ENCODE measurements around the gene ANXA11. TPM values are rescaled to one million over a fixed set of nuclear protein-coding genes. Genes with fewer than 3 reads are reported as not detected.

Gene ANXA11
- total RNA-seq, 4 donors from 2014 or later: 134 to 247 (median 219) TPM

GRCh38 chr10:80126876-80127275, 78.5 kb downstream of the ANXA11 start:
- no peaks in the 10 kb centered on the region for H3K4me1 ChIP-seq
- intact Hi-C loops (cut with DNase I; ENCODE audit: low total_unique reads): no loop called here
- peaks cover 12% of the 10 kb centered on the region for H3K27me3 ChIP-seq
- in situ Hi-C loops (cut with MboI; ENCODE audit: low pct_ligation_motif_present in 1 of 4, low pct_unique_long_range_greater_than_20kb in 1 of 4, low sequenced_read_pairs in 3 of 4): no loop called here
- no peak for DNase-seq
- no peak overlapping the region for H3K27ac ChIP-seq
- H3K9me3 ChIP-seq: no peaks in the 10 kb centered on the region
- no peak overlapping the region for H3K4me3 ChIP-seq
- TF ChIP-seq POLR2A (IDR thresholded peaks at IDR 0.05) (no peak), EP300 (IDR thresholded peaks at IDR 0.05; ENCODE audit: low read depth) (no peak), POLR2AphosphoS5 (IDR thresholded peaks at IDR 0.05) (no peak), CTCF (IDR thresholded peaks at IDR 0.05) (no peak)
- 44 to 50% methylated on average over 1 to 4 of the region's 4 CpGs for WGBS, 2 donors (ENCODE audit: low coverage in 1 of 2)
- H3K36me3 ChIP-seq: no peaks in the 10 kb centered on the region

- in situ Hi-C loops (cut with MboI; ENCODE audit: low pct_ligation_motif_present in 1 of 4, low pct_unique_long_range_greater_than_20kb in 1 of 4, low sequenced_read_pairs in 3 of 4) (loop anchor here in 1 of 4 donors (25.0 kb wide), 1 partner anchor 110 kb away; no protein-coding TSS in a partner anchor), intact Hi-C loops (cut with DNase I; ENCODE audit: low total_unique reads) (no loop called here)
- no peaks in the 10 kb centered on the region for H3K9me3 ChIP-seq
- no peaks in the 10 kb centered on the region for H3K27me3 ChIP-seq
- H3K27ac ChIP-seq: no peak overlapping the region
- H3K4me1 ChIP-seq: no peaks in the 10 kb centered on the region
- H3K4me3 ChIP-seq: no peak overlapping the region
- no peaks in the 10 kb centered on the region for H3K36me3 ChIP-seq
- WGBS, 2 donors (ENCODE audit: low coverage in 1 of 2): 67 to 69% methylated on average over 1 to 2 of the region's 2 CpGs
- no peak for DNase-seq
- TF ChIP-seq CTCF (IDR thresholded peaks at IDR 0.05) (no peak), POLR2AphosphoS5 (IDR thresholded peaks at IDR 0.05) (no peak), EP300 (IDR thresholded peaks at IDR 0.05; ENCODE audit: low read depth) (no peak), POLR2A (IDR thresholded peaks at IDR 0.05) (no peak)
Measured at GRCh38 chr10:80122746-80123145, 82.6 kb downstream of the ANXA11 start.

- TF ChIP-seq EP300 (IDR thresholded peaks at IDR 0.05; ENCODE audit: low read depth) (no peak), POLR2AphosphoS5 (IDR thresholded peaks at IDR 0.05) (no peak), POLR2A (IDR thresholded peaks at IDR 0.05) (no peak)
- H3K27ac ChIP-seq: no peak overlapping the region
Measured at GRCh38 chr10:80122110-80122710, 83.1 kb downstream of the ANXA11 start.

GRCh38 chr10:80118669-80119068, 86.7 kb downstream of the ANXA11 start:
- Histone ChIP-seq H3K9me3 (no peaks in the 10 kb centered on the region), H3K4me1 (no peaks in the 10 kb centered on the region), H3K27me3 (no peaks in the 10 kb centered on the region), H3K4me3 (no peak overlapping the region), H3K27ac (no peak overlapping the region), H3K36me3 (no peaks in the 10 kb centered on the region)
- 87 to 88% methylated on average over 2 to 4 of the region's 4 CpGs for WGBS, 2 donors (ENCODE audit: low coverage in 1 of 2)
- TF ChIP-seq EP300 (IDR thresholded peaks at IDR 0.05; ENCODE audit: low read depth): no peak
- no peak for TF ChIP-seq POLR2A (IDR thresholded peaks at IDR 0.05)
- TF ChIP-seq POLR2AphosphoS5 (IDR thresholded peaks at IDR 0.05): no peak
- no peak for TF ChIP-seq CTCF (IDR thresholded peaks at IDR 0.05)
- no peak for DNase-seq
- in situ Hi-C loops (cut with MboI; ENCODE audit: low pct_ligation_motif_present in 1 of 4, low pct_unique_long_range_greater_than_20kb in 1 of 4, low sequenced_read_pairs in 3 of 4) (loop anchor here in 1 of 4 donors (25.0 kb wide), 1 partner anchor 106 kb away; no protein-coding TSS in a partner anchor), intact Hi-C loops (cut with DNase I; ENCODE audit: low total_unique reads) (no loop called here)

More at GRCh38 chr10:80122110-80122710, 83.1 kb downstream of the ANXA11 start:
- no peaks in the 10 kb centered on the region for H3K36me3 ChIP-seq
- DNase-seq: no peak
- intact Hi-C loops (cut with DNase I; ENCODE audit: low total_unique reads) (no loop called here), in situ Hi-C loops (cut with MboI; ENCODE audit: low pct_ligation_motif_present in 1 of 4, low pct_unique_long_range_greater_than_20kb in 1 of 4, low sequenced_read_pairs in 3 of 4) (loop anchor here in 1 of 4 donors (25.0 kb wide), 1 partner anchor 110 kb away; no protein-coding TSS in a partner anchor)
- no peak overlapping the region for H3K4me3 ChIP-seq
- no peaks in the 10 kb centered on the region for H3K4me1 ChIP-seq
- H3K9me3 ChIP-seq: no peaks in the 10 kb centered on the region
- no peaks in the 10 kb centered on the region for H3K27me3 ChIP-seq
